Psoas muscle (tissue), 8 donors: ENCODE measurements around the gene MB21D2. TPM values are rescaled to one million over a fixed set of nuclear protein-coding genes. Genes with fewer than 3 reads are reported as not detected.

Experiments used
- ATAC-seq, 4 donors: fragments of 200-7000 bp; cut with Tn5 transposase; one replicate each; pipeline ENCODE4 v1.9.1; 2020; ENCODE audit warnings: moderate library complexity in 3 of 4, mild to moderate bottlenecking in 2 of 4
- DNase-seq, 2 donors: peaks; one replicate each; pipeline ENCODE4 v3.0.0-alpha.2; 2020
- H3K27ac ChIP-seq: fragments of 200-600 bp; one replicate; pipeline ENCODE4 v1.8.0; 2022
- H3K27me3 ChIP-seq, 3 donors: fragments of 200-600 bp in 1 of 3; one replicate each; pipeline versions ENCODE4 v1.6.1 to v1.8.0; 2013 to 2022; ENCODE audit warnings: low read length in 2 of 3, mild to moderate bottlenecking in 2 of 3, moderate library complexity in 1 of 3; ENCODE audit not compliant: insufficient read depth in 3 of 3
- H3K36me3 ChIP-seq, 2 donors: fragments of 200-600 bp in 1 of 2; one replicate each; pipeline versions ENCODE4 v1.6.1 to v1.8.0; 2013 to 2022; ENCODE audit warnings: low read depth in 1 of 2, mild to moderate bottlenecking in 1 of 2, moderate library complexity in 1 of 2; ENCODE audit not compliant: insufficient read depth in 1 of 2
- H3K4me1 ChIP-seq: fragments of 200-600 bp; one replicate; pipeline ENCODE4 v1.8.0; 2022
- H3K4me3 ChIP-seq: fragments of 200-600 bp; one replicate; pipeline ENCODE4 v1.8.0; 2022; ENCODE audit warnings: mild to moderate bottlenecking
- H3K9me3 ChIP-seq: fragments of 200-600 bp; one replicate; pipeline ENCODE4 v1.8.0; 2022
- CTCF ChIP-seq: fragments of 200-600 bp; IDR thresholded peaks from one replicate; pipeline ENCODE4 v1.8.0; 2022; ENCODE audit warnings: antibody characterized with exemption
- WGBS, 3 donors: extraction: QIAGEN DNeasy Blood & Tissue Kit; methylation state at CpG; one replicate each; pipeline versions ENCODE4 v1.1.6 to v1.1.7; 2013; 5-methylcytosine and 5-hydroxymethylcytosine counted together
- intact Hi-C, 2 donors: fragments of 100-400 bp; cut with DNase I; formaldehyde crosslinking; loops; one replicate each; pipeline versions ENCODE4 v1.11.0 to v1.14.2; 2022
- polyA plus RNA-seq, 3 donors: library from polyadenylated mRNA; stranded (reverse); fragments of 200-250 nt; gene quantifications; one replicate each; pipeline ENCODE4 v1.2.3, GENCODE V29; 2013
- total RNA-seq, 4 donors: library from RNA; stranded (reverse); fragmentation: NEBNext Ultra II Directional in 2 of 4; extraction: Animal tissue kit (Norgen Biotek cat#: 25700) in 2 of 4; gene quantifications; one replicate each; pipeline versions ENCODE4 v1.2.1 to v1.2.4, GENCODE V29; 2021 to 2023
- donor health status: healthy with polysubstance abuse.
- donor health status: DM: no; HTN: no; CAD: no; lungs with moderate emphysema.
- donor health status: Bipolar disorder and iron deficiency.
- donor health status: healthy.
- donor health status: DM: yes; HTN: yes; CAD: no.
- donor health status: DM: no; HTN: no; CAD: no.
- donor health status: DM: no; HTN: no; CAD: no.
- donor health status: DM: yes; HTN: yes; CAD: no.

MB21D2 gene
- total and polyA plus RNA-seq, 7 donors: 0.61 to 2.6 (median 1.3) TPM

GRCh38 chr3:192915304-192915703, 2.4 kb downstream of the MB21D2 start:
- Histone ChIP-seq H3K27ac (no peak overlapping the region), H3K4me3 (no peak overlapping the region), H3K9me3 (no peaks in the 10 kb centered on the region), H3K36me3 (no peaks in the 10 kb centered on the region), H3K27me3 (no peaks in the 10 kb centered on the region), H3K4me1 (peaks cover 4% of the 10 kb centered on the region)
- TF ChIP-seq CTCF: no peak
- ATAC-seq (no peak), DNase-seq (no peak)
- 69 to 78% (median 78%) methylated on average over 3 of the region's 3 CpGs for WGBS, 3 donors
- intact Hi-C loops: loop anchor here (5.0 to 10.0 kb wide), 3 partner anchors 48 to 129 kb away; no protein-coding TSS in a partner anchor

- 57 to 63% (median 59%) methylated on average over 2 of the region's 2 CpGs for WGBS, 3 donors
- peaks cover 4% of the 10 kb centered on the region for H3K4me1 ChIP-seq
Observed at GRCh38 chr3:192914848-192915247, 2.8 kb downstream of the MB21D2 start.

GRCh38 chr3:192913540-192913939, 4.1 kb downstream of the MB21D2 start:
- no peak for TF ChIP-seq CTCF
- Histone ChIP-seq H3K27ac (no peak overlapping the region), H3K4me1 (peaks cover 4% of the 10 kb centered on the region), H3K9me3 (no peaks in the 10 kb centered on the region), H3K36me3 (no peaks in the 10 kb centered on the region), H3K27me3 (no peaks in the 10 kb centered on the region), H3K4me3 (no peak overlapping the region)
- 93 to 97% (median 96%) methylated on average over 4 of the region's 4 CpGs for WGBS, 3 donors
- intact Hi-C loops: loop anchor here in 1 of 2 donors (10.0 kb wide), 1 partner anchor 131 kb away; no protein-coding TSS in a partner anchor
- no peak for DNase-seq
- ATAC-seq: no peak

More at GRCh38 chr3:192914848-192915247, 2.8 kb downstream of the MB21D2 start:
- Histone ChIP-seq H3K27ac (no peak overlapping the region), H3K4me3 (no peak overlapping the region), H3K36me3 (no peaks in the 10 kb centered on the region), H3K9me3 (no peaks in the 10 kb centered on the region), H3K27me3 (no peaks in the 10 kb centered on the region)
- no peak for DNase-seq
- TF ChIP-seq CTCF: no peak
- intact Hi-C loops: loop anchor here (5.0 to 10.0 kb wide), 3 partner anchors 48 to 130 kb away; no protein-coding TSS in a partner anchor
- ATAC-seq: no peak

- no peaks in the 10 kb centered on the region for H3K36me3 ChIP-seq
- H3K27ac ChIP-seq: no peak overlapping the region
- intact Hi-C loops: loop anchor here in 1 of 2 donors (10.0 kb wide), 1 partner anchor 134 kb away; no protein-coding TSS in a partner anchor
- peaks cover 4% of the 10 kb centered on the region for H3K4me1 ChIP-seq
- DNase-seq: no peak
- H3K4me3 ChIP-seq: no peak overlapping the region
- TF ChIP-seq CTCF: no peak
- ATAC-seq: no peak
- no peaks in the 10 kb centered on the region for H3K9me3 ChIP-seq
- no peaks in the 10 kb centered on the region for H3K27me3 ChIP-seq
- 88 to 96% (median 90%) methylated on average over 1 of the region's 1 CpG for WGBS, 3 donors
Observed at GRCh38 chr3:192911293-192911692, 6.4 kb downstream of the MB21D2 start.

- Histone ChIP-seq H3K4me3 (no peak overlapping the region), H3K27ac (no peak overlapping the region), H3K9me3 (peaks cover 5% of the 10 kb centered on the region), H3K27me3 (no peaks in the 10 kb centered on the region), H3K36me3 (no peaks in the 10 kb centered on the region), H3K4me1 (no peaks in the 10 kb centered on the region)
- DNase-seq: no peak
- intact Hi-C loops: no loop called here
- no peak for ATAC-seq
- no peak for TF ChIP-seq CTCF
- WGBS, 3 donors: 70 to 82% (median 81%) methylated on average over 4 of the region's 4 CpGs
Observed at GRCh38 chr3:192907784-192908183, 9.9 kb downstream of the MB21D2 start.
